ENCODE measurements around the gene TRMU. TPM values are rescaled to one million over a fixed set of nuclear protein-coding genes. Genes with fewer than 3 reads are reported as not detected.

The TRMU gene
- polyA plus RNA-seq, 1 experiment = 23.7 TPM

DNA sequence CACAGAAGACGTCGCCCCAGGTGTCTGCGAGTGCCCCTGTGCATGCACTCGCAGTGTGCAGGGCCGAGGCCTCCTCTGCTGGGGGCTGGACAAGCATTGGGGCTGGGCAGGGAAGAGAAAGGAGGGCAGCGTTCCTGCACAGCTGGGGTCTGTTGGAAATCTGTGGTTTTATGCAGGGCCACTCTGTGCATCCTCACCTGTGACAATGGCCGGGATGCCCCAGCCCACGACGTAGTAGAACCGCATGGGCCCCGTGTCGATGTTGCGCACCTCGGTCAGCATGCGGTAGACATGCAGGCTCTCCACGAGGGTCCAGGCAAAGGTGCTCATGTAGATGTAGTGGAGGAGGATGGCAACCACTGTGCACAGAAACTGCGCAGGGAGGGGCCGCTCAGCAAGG is 37.2 kb downstream of the TRMU start:
- TF ChIP-seq, protein P1, sequence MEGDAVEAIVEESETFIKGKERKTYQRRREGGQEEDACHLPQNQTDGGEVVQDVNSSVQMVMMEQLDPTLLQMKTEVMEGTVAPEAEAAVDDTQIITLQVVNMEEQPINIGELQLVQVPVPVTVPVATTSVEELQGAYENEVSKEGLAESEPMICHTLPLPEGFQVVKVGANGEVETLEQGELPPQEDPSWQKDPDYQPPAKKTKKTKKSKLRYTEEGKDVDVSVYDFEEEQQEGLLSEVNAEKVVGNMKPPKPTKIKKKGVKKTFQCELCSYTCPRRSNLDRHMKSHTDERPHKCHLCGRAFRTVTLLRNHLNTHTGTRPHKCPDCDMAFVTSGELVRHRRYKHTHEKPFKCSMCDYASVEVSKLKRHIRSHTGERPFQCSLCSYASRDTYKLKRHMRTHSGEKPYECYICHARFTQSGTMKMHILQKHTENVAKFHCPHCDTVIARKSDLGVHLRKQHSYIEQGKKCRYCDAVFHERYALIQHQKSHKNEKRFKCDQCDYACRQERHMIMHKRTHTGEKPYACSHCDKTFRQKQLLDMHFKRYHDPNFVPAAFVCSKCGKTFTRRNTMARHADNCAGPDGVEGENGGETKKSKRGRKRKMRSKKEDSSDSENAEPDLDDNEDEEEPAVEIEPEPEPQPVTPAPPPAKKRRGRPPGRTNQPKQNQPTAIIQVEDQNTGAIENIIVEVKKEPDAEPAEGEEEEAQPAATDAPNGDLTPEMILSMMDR (IDR thresholded peaks at IDR 0.05; ENCODE audit: low read depth, low read length) = no peak
- CTCF ChIA-PET = no interaction called here
- Histone ChIP-seq H3K4me3 (ENCODE audit: low read depth, low read length) (no peak overlapping the region), H3K27ac (ENCODE audit: low read depth, low read length) (no peak overlapping the region), H3K27me3 (ENCODE audit: control insufficient read depth, insufficient read depth, low read length) (peaks cover 8% of the 10 kb centered on the region), H3K9me3 (ENCODE audit: control insufficient read depth, insufficient read depth, low read length) (peaks cover 26% of the 10 kb centered on the region)
- POLR2A ChIA-PET = no interaction called here
- no peak for DNase-seq (ENCODE audit: low read depth, low spot score)

DNA sequence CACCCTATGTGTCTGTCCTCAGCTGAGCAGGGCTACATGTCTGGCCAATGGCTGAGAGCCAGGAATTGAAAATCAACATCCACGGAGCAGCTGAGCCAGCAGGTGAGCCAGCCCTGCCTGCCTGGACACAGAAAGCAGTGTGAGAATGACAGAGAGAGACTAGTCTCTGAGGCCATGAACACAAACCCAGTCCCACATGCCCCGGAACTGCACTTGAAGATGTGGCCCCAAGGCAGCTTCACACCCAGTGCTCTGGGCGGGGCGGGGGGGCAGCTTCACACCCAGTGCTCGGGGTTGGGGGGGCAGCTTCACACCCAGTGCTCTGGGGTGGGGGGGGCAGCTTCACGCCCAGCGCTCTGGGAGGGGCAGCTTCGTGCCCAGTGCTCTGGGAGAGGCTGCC is 37.6 kb downstream of the TRMU start:
- H3K27ac ChIP-seq (ENCODE audit: low read depth, low read length) = no peak overlapping the region
- no peak overlapping the region for H3K4me3 ChIP-seq (ENCODE audit: low read depth, low read length)
- TF ChIP-seq, protein P1 (IDR thresholded peaks at IDR 0.05; ENCODE audit: low read depth, low read length) = no peak
- DNase-seq (ENCODE audit: low read depth, low spot score) = no peak
- H3K9me3 ChIP-seq (ENCODE audit: control insufficient read depth, insufficient read depth, low read length) = peaks cover 26% of the 10 kb centered on the region
- H3K27me3 ChIP-seq (ENCODE audit: control insufficient read depth, insufficient read depth, low read length) = peaks cover 8% of the 10 kb centered on the region
- POLR2A ChIA-PET = no interaction called here
- CTCF ChIA-PET = no interaction called here

DNA sequence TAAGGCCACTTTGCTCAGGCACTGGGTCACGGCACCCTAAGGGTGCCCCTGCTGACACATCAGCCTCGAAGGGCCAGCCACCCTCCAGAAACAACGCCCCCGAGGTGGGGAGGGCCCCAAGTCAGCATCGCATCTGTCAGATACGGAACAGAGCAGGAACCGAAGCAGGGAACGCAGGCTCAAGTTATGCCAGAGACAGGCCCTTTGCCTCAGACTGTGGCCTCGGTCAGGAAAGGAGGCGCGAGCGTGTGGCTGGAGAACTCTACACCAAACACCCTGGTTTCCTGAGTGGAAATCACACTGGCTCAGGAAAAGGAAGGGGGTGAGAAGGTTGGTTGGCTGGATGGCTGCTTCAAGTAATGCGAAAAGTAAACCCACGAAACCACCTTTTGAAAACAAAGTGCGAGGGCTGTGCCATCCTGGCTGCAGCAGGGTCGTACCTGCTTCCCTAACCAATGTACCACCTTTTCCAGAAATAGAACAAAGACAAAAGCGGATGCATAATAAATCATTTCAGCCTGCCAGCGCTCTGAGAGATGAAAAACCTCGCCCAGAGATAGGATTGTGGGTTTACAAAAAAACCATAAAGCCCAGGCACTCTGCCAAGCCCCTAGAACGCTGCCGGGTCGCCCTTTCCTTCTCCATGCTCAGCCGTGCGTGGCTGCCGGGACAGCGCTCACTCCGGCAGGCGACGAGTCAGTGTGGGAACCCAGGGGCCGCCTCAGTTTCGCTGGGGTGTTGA is 38.6 kb downstream of the TRMU start:
- no peak overlapping the region for H3K27ac ChIP-seq (ENCODE audit: low read depth, low read length)
- DNase-seq (ENCODE audit: low read depth, low spot score) = no peak
- POLR2A ChIA-PET = no interaction called here
- CTCF ChIA-PET = no interaction called here
- no peak overlapping the region for H3K4me3 ChIP-seq (ENCODE audit: low read depth, low read length)
- peaks cover 8% of the 10 kb centered on the region for H3K27me3 ChIP-seq (ENCODE audit: control insufficient read depth, insufficient read depth, low read length)
- TF ChIP-seq, protein P1 (IDR thresholded peaks at IDR 0.05; ENCODE audit: low read depth, low read length) = no peak
- H3K9me3 ChIP-seq (ENCODE audit: control insufficient read depth, insufficient read depth, low read length) = peaks cover 26% of the 10 kb centered on the region

DNA sequence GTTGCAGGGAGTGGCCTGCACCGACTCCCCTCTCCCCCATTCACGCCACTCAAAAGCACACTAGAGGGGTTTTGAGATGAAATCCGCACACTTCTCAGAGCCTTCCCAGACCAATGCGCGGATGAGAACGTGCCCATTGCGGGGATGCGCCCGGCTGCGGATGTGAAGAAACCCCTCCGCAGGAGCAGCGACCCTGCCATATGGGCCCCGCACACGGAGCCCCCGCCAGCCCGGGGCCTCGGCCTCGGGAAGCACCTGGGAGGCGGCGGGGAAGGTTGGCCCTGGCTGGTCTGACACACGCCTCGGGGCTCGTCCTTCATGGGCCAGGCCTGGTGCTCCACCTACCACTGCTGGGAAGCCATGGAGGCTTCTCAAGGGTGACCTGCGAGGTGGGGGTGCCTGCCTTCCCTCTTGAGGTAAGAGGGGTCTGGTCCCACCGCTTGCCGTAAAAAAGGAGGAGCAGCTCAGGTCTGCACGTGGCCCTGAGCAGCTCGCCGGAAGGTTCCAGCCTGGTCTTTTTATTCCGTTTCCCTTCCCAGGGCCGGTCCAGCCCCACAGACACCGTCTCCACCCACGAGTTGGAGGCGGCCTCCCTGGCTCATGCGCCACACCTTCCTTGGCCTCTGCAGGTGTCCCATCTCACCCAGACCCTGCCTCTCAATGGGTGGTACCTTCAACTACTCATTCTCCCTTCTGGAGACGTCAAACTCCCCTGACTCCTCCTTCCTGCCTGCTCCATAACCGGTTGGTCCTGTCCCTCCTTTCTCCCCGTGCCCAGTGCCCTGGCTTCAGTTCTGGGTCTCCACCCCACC is 39.4 kb downstream of the TRMU start:
- TF ChIP-seq, protein P1 (IDR thresholded peaks at IDR 0.05; ENCODE audit: low read depth, low read length) = no peak
- Histone ChIP-seq H3K9me3 (ENCODE audit: control insufficient read depth, insufficient read depth, low read length) (peaks cover 26% of the 10 kb centered on the region), H3K27me3 (ENCODE audit: control insufficient read depth, insufficient read depth, low read length) (peaks cover 8% of the 10 kb centered on the region), H3K27ac (ENCODE audit: low read depth, low read length) (no peak overlapping the region), H3K4me3 (ENCODE audit: low read depth, low read length) (no peak overlapping the region)
- ChIA-PET CTCF (no interaction called here), POLR2A (no interaction called here)
- DNase-seq (ENCODE audit: low read depth, low spot score) = no peak

DNA sequence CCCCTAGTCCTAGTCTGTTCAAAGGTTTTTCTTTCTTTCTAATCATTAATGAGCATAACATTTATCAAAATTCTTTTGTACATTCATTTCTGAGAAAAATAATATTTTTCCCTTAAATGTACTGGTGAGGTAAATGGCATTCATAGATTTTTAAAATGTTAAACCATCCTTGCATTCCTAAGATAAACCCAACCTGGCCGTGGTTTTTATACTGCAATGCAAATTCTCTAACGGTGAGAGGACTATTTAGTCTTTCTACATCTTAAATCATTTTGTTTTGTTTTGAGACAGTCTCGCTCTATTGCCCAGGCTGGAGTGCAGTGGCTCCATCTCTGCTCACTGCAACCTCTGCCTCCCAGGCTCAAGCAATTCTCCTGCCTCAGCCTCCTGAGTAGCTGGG is 40.6 kb downstream of the TRMU start:
- peaks cover 26% of the 10 kb centered on the region for H3K9me3 ChIP-seq (ENCODE audit: control insufficient read depth, insufficient read depth, low read length)
- ChIA-PET POLR2A (no interaction called here), CTCF (interaction anchor here (0.6 kb wide), 2 partner anchors 14 to 316 kb away, joined by 4 to 9 read pairs; no protein-coding TSS in a partner anchor)
- H3K27ac ChIP-seq (ENCODE audit: low read depth, low read length) = no peak overlapping the region
- no peak overlapping the region for H3K4me3 ChIP-seq (ENCODE audit: low read depth, low read length)
- no peak for DNase-seq (ENCODE audit: low read depth, low spot score)
- peaks cover 9% of the 10 kb centered on the region for H3K27me3 ChIP-seq (ENCODE audit: control insufficient read depth, insufficient read depth, low read length)
- TF ChIP-seq, protein P1 (IDR thresholded peaks at IDR 0.05; ENCODE audit: low read depth, low read length) = no peak

Measured in AG04450 (cell line).